Hypothalamus (tissue), 51 donors: ENCODE measurements around the gene DLX2.
"Not testable (repeated sequence)": the region's sequence is repeated elsewhere in the genome, so short reads cannot be mapped to it uniquely, and the experiment has no call there.

Source experiments
- DNase-seq, 51 donors: peaks; one replicate each; lab custom pipeline; 2025; lab: John Stamatoyannopoulos, UW

The DLX2 gene

GRCh38 chr2:172062402-172063004 lies 40.2 kb downstream of the DLX2 start:
- DNase-seq = no peak

- DNase-seq = not testable (repeated sequence)
Observed at GRCh38 chr2:172060118-172060517, 42.6 kb downstream of the DLX2 start.

DNA sequence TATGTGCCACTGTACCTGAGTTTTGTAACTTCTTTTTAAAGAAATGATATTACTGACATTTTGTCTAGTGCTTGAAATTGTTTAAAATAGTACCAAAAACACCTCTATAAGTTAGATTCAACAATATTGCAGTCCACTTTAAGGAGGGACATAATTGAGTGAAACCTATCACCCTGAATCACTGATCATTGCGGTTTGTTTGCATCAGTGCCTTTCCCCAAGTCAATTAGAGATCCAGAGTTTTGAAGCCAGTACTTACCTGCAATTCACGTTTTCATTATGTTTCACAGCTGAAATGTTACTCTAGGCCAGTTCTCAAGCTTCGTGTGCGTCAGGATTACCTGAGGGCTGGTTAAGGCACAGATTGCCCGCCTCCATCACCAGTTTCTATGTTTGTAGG lies 44.0 kb downstream of the DLX2 start:
- DNase-seq = no peak

GRCh38 chr2:172056293-172056692 lies 46.4 kb downstream of the DLX2 start:
- no peak for DNase-seq

- DNase-seq = no peak
Observed at GRCh38 chr2:172053486-172053885, 49.2 kb downstream of the DLX2 start.

DNA sequence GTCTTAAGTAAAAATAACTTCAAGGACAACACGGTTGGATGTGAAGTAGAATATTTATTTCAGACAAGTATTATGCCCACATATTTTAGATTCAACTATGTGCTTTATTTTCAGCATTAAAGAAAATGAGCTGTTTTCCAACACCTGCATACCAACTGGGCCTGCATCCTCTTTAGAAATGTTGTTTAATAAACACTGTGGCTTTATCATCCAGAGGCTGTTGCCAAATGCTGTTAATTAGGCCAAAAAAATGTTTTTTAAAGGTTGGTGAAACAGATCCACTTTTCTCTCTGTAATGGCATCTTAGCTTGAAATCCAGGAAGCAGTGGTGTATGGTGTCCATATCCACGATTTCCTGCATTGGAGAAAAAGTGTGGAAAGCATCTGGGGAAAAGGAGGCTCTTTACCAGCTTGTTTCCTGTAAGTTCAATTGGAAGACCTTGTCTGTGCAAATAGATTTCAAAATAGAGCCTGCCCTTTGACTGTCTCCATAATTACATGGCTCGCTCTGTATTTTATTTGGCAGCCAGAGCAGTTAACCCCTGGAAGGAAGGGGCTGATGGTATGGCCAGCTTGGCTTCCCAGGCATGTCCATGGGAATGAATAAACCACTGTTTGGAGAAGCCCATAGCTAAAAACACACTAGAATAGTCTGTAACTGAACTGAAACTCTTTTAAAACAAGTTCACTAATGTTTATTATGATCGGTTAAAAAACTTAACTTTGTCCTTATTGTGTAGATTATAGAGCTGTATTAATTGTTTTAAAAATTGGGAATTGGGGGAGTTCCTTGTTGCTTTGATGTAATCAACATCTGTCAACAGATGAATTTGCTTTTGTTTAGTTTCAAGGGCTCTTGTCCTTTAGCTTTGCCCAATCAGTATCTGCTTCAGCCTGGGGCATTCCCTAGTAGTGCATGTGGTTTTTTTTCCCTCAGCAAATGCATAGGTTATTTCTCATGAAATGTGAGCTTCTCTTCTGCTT lies 50.4 kb downstream of the DLX2 start:
- no peak for DNase-seq

GRCh38 chr2:172050479-172051125 lies 52.1 kb downstream of the DLX2 start:
- DNase-seq = no peak

DNA sequence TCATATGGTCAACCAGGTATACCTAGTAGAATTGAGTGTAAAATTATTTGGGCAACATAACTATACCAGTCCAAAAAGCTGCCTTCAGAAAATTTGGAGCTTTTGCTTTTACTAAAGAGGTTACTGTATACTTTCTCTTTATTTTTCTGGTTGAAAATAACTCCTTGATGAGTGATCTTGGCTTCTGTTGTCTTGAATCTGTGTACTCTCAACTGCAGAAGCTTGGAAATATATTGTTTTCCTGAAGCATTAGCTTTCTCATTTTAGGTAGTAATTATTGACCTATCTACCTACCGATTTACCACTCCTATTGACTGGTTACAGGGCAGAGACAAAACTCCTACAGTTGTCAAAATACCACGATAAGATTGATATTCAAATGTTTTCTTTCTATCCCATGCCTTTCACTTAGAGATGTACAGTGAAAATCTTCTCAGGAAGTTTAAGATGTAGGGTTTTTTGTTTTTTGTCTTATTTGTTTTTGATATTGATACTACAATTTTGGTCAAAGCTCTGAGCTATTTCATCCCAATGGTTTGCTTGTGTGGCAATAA lies 53.1 kb downstream of the DLX2 start:
- DNase-seq = no peak
